ACC112 (cell line): Measurements from ENCODE around the gene LENG9.

Experiments used
- H2AFZ ChIP-seq: fragments of 200-600 bp; sonication (generic); one replicate; pipeline ENCODE4 v1.6.0; 2017; ENCODE audit warnings: antibody characterized with exemption, low read length; ENCODE audit not compliant: unreplicated experiment
- H3K27ac ChIP-seq: fragments of 200-600 bp; sonication (generic); 2 replicates; pipeline ENCODE4 v1.5.1; 2014; ENCODE audit warnings: low read depth, mild to moderate bottlenecking, antibody characterized with exemption, low read length, moderate library complexity
- H3K27me3 ChIP-seq: fragments of 200-600 bp; sonication (generic); 2 replicates; pipeline ENCODE4 v1.6.1; 2014; ENCODE audit warnings: mild to moderate bottlenecking, antibody characterized with exemption, low read length, moderate library complexity, mixed read lengths; ENCODE audit not compliant: insufficient read depth
- H3K36me3 ChIP-seq: fragments of 200-600 bp; sonication (generic); 2 replicates; pipeline ENCODE4 v1.6.1; 2016; ENCODE audit warnings: mild to moderate bottlenecking, antibody characterized with exemption, low read length, moderate library complexity, mixed read lengths; ENCODE audit not compliant: insufficient read depth
- H3K4me1 ChIP-seq: fragments of 200-600 bp; sonication (generic); one replicate; pipeline ENCODE4 v1.6.1; 2016; ENCODE audit warnings: low read length, mixed read lengths; ENCODE audit not compliant: insufficient read depth, unreplicated experiment, control insufficient read depth
- H3K4me3 ChIP-seq: fragments of 200-600 bp; sonication (generic); 2 replicates; pipeline ENCODE4 v1.5.1; 2014; ENCODE audit warnings: mild to moderate bottlenecking, low read depth, low read length
- H3K79me2 ChIP-seq: fragments of 200-600 bp; sonication (generic); one replicate; pipeline ENCODE4 v1.6.0; 2016; ENCODE audit warnings: low read length; ENCODE audit not compliant: control insufficient read depth, unreplicated experiment, insufficient read depth

The LENG9 gene

DNA sequence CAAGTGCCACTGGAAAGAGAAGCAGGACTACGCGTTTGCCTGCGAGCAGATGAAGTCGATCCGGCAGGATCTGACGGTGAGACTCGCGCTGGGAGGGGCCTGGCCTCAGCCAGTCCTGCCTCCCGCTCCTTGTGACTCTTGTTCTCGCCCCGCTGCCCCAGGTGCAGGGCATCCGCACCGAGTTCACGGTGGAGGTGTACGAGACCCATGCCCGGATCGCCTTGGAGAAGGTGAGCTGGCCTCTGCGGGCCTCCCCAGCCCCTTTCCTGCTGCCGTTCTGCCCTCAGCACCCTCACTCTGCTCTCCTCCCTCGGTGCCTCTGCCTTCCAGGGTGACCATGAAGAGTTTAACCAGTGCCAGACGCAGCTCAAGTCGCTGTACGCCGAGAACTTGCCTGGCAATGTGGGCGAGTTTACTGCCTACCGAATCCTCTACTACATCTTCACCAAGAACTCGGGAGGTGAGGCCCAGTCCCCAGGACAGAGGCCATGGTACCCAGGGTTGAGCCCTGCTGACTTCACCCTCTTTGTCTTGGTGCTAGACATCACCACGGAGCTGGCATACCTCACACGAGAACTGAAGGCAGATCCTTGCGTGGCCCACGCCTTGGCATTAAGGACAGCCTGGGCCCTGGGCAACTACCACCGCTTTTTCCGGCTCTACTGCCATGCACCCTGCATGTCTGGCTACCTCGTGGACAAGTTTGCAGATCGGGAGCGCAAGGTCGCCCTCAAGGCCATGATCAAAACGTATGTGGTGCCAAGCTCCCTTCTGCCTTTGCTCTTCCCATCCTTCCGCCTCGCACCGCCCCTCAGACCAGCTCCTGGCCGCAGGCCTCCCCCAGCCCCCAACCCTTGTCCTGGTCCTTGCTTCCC is 5.6 kb downstream of the LENG9 start:
- no peaks in the 10 kb centered on the region for H3K27me3 ChIP-seq
- H3K27ac ChIP-seq: no peak overlapping the region
- no peak overlapping the region for H2AFZ ChIP-seq
- no peak overlapping the region for H3K4me3 ChIP-seq
- H3K36me3 ChIP-seq: peaks cover 3% of the 10 kb centered on the region; the same call in 1 of the 2 replicates
- H3K79me2 ChIP-seq: peaks cover 29% of the 10 kb centered on the region
- H3K4me1 ChIP-seq: peaks cover 6% of the 10 kb centered on the region

DNA sequence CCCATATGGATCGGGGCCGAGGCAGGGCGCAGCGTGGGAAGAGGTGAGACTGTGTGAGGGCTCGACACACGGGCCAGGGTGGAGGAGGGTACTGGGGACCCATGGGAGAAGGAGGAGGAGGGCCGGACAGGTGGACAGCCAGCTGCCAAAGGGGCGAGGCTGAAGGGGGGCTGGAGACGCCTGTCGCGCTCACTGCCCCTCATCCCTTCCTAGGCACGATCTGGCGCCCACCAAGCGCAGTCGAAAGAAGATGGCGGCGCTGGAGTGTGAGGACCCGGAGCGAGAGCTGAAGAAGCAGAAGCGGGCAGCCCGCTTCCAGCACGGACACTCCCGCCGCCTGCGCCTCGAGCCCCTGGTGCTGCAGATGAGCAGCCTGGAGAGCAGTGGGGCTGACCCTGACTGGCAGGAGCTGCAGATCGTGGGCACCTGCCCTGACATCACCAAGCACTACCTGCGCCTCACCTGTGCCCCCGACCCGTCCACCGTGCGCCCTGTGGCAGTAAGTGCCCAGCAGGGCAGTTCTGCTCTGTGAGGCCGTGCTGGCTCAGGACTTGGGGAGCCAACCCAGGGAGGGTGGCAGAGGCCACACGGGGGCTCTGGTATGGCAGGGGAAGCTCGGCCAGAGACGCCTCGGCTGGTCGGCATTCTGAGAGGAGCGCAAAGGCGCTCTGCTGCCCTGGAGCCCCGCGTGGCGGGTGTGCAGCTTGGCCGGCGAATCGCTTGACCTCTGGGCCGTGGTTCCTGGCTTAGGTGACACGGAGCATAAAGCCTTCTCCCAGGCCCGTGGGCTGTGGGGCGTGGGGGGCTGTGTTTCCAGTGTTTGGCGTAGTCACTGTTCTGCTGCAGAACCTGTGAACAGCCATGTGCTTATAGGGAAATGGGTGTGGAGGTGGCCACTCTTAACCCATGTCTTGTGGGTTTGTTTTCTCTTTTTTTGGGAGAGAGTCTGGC is 6.9 kb downstream of the LENG9 start:
- H3K79me2 ChIP-seq: peaks cover 39% of the 10 kb centered on the region
- H2AFZ ChIP-seq: no peak overlapping the region
- H3K4me3 ChIP-seq: no peak overlapping the region
- H3K4me1 ChIP-seq: peaks cover 3% of the 10 kb centered on the region
- no peak overlapping the region for H3K27ac ChIP-seq
- peaks cover 11% of the 10 kb centered on the region; the same call in 1 of the 2 replicates for H3K36me3 ChIP-seq
- no peaks in the 10 kb centered on the region for H3K27me3 ChIP-seq

DNA sequence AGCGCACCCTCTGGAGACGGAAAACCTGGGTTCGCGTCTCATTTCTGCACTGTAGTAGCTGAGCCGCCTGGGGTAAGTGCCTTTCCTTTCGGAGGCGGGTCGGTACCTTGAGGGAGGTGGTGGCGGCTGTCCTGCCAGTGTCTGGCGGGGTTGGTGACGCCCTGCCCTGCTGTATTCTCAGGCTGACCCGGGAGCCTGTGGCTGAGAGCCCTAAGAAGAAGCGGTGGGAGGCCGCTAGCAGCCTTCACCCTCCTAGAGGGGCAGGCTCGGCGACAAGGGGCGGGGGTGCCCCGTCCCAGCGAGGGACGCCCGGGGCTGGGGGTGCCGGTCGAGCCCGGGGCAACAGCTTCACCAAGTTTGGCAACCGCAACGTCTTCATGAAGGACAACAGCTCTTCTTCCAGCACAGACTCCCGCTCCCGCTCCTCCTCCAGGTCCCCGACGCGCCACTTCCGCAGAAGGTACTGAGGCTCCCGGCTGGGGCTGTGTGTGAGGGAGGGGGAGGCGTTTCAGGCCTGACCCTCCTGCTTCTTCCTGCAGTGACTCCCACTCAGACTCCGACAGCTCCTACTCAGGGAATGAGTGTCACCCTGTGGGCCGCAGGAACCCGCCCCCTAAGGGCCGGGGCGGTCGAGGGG is 7.7 kb downstream of the LENG9 start:
- Histone ChIP-seq H3K27ac (no peak overlapping the region), H3K4me3 (no peak overlapping the region), H3K79me2 (peaks cover 46% of the 10 kb centered on the region), H2AFZ (no peak overlapping the region), H3K27me3 (no peaks in the 10 kb centered on the region), H3K4me1 (peaks cover 10% of the 10 kb centered on the region), H3K36me3 (peaks cover 13% of the 10 kb centered on the region; the same call in 1 of the 2 replicates)

DNA sequence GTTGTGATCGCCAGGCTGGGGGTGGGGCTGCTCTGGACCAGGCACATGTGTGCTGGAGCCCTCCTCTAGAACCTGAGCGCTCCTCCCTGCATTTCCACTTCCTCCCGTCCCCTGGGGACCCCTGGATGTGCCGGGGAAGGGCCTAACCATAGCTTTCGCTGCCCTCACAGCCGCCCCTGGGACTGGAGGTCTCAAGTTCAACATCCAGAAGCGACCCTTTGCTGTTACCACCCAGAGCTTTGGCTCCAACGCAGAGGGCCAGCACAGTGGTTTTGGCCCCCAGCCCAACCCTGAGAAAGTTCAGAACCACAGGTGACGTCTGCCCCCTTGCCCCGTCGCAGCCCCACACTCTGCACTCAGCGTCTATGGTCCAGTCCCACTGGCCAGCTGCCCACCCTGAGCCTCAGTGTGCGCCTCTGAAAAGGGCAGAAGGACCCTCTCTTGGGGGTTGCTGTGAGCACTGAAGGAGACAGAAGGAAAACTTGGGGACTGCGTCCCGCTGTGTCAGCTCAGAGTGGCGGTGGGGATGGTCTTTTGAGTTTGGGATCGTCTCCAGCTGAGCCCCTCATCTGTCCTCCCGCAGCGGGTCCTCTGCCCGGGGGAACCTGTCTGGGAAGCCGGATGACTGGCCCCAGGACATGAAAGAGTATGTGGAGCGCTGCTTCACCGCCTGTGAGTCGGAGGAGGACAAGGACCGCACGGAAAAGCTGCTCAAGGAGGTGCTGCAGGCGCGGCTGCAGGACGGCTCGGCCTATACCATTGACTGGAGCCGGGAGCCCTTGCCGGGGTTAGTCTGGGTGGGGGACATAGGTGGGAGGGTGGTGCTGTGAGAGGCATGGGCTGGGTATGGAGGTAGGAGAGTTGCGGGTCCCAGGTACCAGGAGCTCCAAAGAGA is 8.6 kb downstream of the LENG9 start:
- Histone ChIP-seq H2AFZ (no peak overlapping the region), H3K27ac (no peak overlapping the region), H3K4me1 (peaks cover 11% of the 10 kb centered on the region), H3K36me3 (peaks cover 13% of the 10 kb centered on the region; the same call in 1 of the 2 replicates), H3K79me2 (peaks cover 55% of the 10 kb centered on the region), H3K27me3 (no peaks in the 10 kb centered on the region), H3K4me3 (no peak overlapping the region)

DNA sequence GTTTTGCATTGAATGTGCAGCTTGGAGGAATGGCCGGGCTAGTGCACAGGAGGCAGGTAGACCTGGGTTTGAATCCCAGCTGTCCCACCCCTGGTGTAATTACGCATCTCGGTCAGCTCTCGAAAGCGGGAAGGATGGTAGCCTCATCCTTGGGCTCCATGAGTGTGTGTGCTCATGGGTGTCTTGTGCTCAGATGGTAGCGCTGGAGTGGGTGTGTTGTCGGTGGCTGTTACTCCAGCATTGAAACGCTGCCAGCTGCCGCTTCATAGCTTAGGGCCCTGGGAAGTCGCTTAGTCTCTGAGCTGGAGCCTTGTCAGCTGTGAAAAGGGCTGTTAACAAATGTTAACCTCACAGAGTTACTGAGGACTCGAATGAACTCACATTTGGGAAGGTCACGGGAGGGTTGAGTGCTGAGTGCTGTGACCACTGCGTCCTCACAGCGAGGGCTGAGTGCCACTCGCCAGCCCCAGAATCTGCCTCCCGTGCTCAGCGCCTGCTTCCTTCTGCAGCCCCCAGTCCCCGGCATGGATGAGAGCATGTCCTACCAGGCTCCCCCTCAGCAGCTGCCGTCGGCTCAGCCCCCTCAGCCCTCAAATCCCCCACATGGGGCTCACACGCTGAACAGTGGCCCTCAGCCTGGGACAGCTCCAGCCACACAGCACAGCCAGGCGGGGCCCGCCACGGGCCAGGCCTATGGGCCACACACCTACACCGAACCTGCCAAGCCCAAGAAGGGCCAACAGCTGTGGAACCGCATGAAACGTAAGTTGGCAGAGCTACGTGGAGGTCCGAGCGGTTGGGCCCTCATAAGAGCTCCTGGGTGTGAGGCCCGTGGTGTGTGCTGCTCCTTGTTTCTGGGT is 9.4 kb downstream of the LENG9 start:
- H3K79me2 ChIP-seq: peaks cover 62% of the 10 kb centered on the region
- H3K27me3 ChIP-seq: no peaks in the 10 kb centered on the region
- H3K4me3 ChIP-seq: no peak overlapping the region

GRCh38 chr19:54452626-54453025 is 11.0 kb downstream of the LENG9 start:
- Histone ChIP-seq H3K27me3 (no peaks in the 10 kb centered on the region), H3K79me2 (peaks cover 63% of the 10 kb centered on the region), H3K36me3 (peaks cover 13% of the 10 kb centered on the region; the same call in 1 of the 2 replicates), H3K4me1 (peaks cover 11% of the 10 kb centered on the region), H2AFZ (no peak overlapping the region), H3K27ac (no peak overlapping the region), H3K4me3 (no peak overlapping the region)

More for the DNA sequence above, 9.4 kb downstream of the LENG9 start:
- H3K36me3 ChIP-seq: peaks cover 13% of the 10 kb centered on the region; the same call in 1 of the 2 replicates
- no peak overlapping the region for H3K27ac ChIP-seq
- H2AFZ ChIP-seq: no peak overlapping the region
- peaks cover 11% of the 10 kb centered on the region for H3K4me1 ChIP-seq

DNA sequence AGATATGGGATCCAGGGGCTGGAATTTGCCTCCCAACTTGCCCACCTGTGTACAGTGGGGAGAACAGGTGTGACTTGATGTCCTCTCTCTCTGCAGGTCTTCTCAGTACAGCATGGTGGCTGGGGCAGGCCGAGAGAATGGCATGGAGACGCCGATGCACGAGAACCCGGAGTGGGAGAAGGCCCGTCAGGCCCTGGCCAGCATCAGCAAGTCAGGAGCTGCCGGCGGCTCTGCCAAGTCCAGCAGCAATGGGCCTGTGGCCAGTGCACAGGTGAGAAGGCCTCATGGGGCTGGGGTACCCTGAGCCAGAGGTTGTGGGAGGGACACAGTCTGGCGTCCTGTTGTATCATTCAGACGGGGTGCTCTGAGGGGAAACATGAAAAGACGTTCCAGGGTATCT is 11.6 kb downstream of the LENG9 start:
- H2AFZ ChIP-seq: no peak overlapping the region
- H3K79me2 ChIP-seq: peaks cover 67% of the 10 kb centered on the region
- H3K4me1 ChIP-seq: peaks cover 15% of the 10 kb centered on the region
- H3K27me3 ChIP-seq: no peaks in the 10 kb centered on the region
- peak overlapping the region; percentile 98; the same call in 1 of the 2 replicates for H3K4me3 ChIP-seq
- peak overlapping the region; percentile 64 for H3K27ac ChIP-seq
- H3K36me3 ChIP-seq: peaks cover 13% of the 10 kb centered on the region; the same call in 1 of the 2 replicates

- Histone ChIP-seq H3K79me2 (peaks cover 70% of the 10 kb centered on the region), H3K4me3 (peak overlapping the region; percentile 98), H3K4me1 (peaks cover 18% of the 10 kb centered on the region), H3K27me3 (no peaks in the 10 kb centered on the region), H3K27ac (peak overlapping the region; percentile 64), H2AFZ (no peak overlapping the region), H3K36me3 (peaks cover 13% of the 10 kb centered on the region; the same call in 1 of the 2 replicates)
These were observed 12.2 kb downstream of the LENG9 start for GRCh38 chr19:54451331-54451871.

GRCh38 chr19:54449701-54450069 is 13.9 kb downstream of the LENG9 start:
- H3K4me1 ChIP-seq: peaks cover 18% of the 10 kb centered on the region
- H3K27me3 ChIP-seq: no peaks in the 10 kb centered on the region
- H2AFZ ChIP-seq: no peak overlapping the region
- H3K4me3 ChIP-seq: peak overlapping the region; percentile 98
- H3K27ac ChIP-seq: peak overlapping the region; percentile 93
- peaks cover 13% of the 10 kb centered on the region; the same call in 1 of the 2 replicates for H3K36me3 ChIP-seq
- peaks cover 67% of the 10 kb centered on the region for H3K79me2 ChIP-seq
